H1 (cell line): Measurements from ENCODE around the gene PTGIS.

ENCODE experiments used
- POLR2A ChIP-seq, 2 experiments: IDR thresholded peaks; 1 replicate in 1 of 2; 2 replicates in 1 of 2; pipeline ENCODE4 v1.6.1; 2011; ENCODE audit warnings: low read depth in 2 of 2, low read length in 2 of 2, mild to moderate bottlenecking in 2 of 2; ENCODE audit errors: control extremely low read depth in 1 of 2
- SUZ12 ChIP-seq: fragments of 200-600 bp; sonication (generic); IDR thresholded peaks from 2 replicates; pipeline ENCODE4 v1.6.1; 2012; ENCODE audit warnings: mild to moderate bottlenecking, inconsistent platforms, low read length, moderate library complexity, mixed read lengths

DNA sequence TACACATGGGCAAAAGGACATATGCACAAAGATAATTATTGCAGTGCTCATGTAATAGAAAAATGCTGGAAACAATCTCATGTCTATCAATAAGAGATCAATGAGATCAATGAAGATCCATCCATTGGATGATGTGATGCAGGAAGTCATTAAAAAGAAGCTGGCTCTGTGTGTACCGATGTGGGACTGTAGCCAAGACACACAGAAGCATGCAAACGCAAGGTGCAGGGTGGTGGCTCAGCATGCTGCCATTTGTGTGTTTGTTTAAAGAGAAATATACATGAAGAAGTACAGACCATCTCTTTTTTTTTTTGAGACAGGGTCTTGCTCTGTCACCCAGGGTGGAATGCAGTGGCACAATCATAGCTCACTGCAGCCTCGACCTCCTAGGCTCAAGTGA lies 52.4 kb downstream of the PTGIS start:
- TF ChIP-seq SUZ12 (no peak), POLR2A (IDR thresholded peaks at IDR 0.05; ENCODE audit: control extremely low read depth in 1 of 2, low read depth in 2 of 2, low read length in 2 of 2) (no peak)
